GM10248 (cell line): ENCODE data around the gene SARNP.

Experiments used
- CTCF ChIA-PET: fragments of 300-600 bp; sonication (Branson Sonifier 250); formaldehyde crosslinking; extraction: SDS; loops from one replicate; lab custom pipeline; 2021; ENCODE audit warnings: antibody characterized with exemption; lab: Yijun Ruan, JAX
- POLR2A ChIA-PET: fragments of 350-650 bp; sonication (Branson Sonifier 250); formaldehyde crosslinking; extraction: SDS; loops from one replicate; lab custom pipeline; 2020; ENCODE audit warnings: antibody characterized with exemption; lab: Yijun Ruan, JAX
- DNase-seq: peaks from one replicate; pipeline ENCODE4 v3.0.0; 2012; ENCODE audit errors: extremely low spot score
- CTCF ChIP-seq: IDR thresholded peaks from 2 replicates; pipeline ENCODE4 v1.5.1; 2012; ENCODE audit warnings: mild to moderate bottlenecking, low read depth; ENCODE audit errors: extremely low read depth, missing control alignments, control extremely low read depth

SARNP gene

GRCh38 chr12:55719371-55719770 lies 98.2 kb downstream of the SARNP start:
- TF ChIP-seq CTCF = no peak
- ChIA-PET CTCF (interaction anchor here (1.0 to 7.8 kb wide), 5 partner anchors 10 to 254 kb away, joined by 3 to 73 read pairs (median 12); partner anchors contain the start of genes CD63 and RAB5B), POLR2A (no interaction called here)
- no peak for DNase-seq

DNA sequence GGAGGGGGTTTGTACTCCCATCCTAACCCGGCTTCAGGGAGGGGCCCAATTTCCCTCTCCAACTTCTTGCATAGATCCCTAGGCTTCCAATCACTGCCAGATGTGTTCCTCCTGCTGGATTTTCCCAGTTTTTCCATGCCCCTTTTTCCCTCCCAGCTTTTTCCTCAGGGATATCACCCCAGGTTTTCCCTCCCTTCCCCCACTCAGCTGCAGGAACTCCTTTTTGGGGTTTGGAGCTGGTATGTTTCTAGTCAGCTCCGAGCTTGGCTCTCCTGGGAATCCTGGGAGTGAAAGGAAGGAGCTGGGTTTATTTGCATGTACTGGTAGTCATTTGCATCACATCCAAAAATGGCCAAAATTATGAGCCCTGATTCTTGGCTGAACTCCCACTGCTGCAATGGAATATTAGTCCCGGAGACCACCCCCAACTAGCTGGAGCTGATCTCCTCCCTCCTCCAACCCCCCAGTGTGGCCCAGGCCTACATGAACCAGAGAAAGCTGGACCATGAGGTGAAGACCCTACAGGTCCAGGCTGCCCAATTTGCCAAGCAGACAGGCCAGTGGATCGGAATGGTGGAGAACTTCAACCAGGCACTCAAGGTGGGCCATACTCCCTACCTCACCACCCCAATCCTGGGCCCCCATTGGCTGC lies 98.8 kb downstream of the SARNP start:
- ChIA-PET CTCF (interaction anchor here (0.9 to 7.8 kb wide), 5 partner anchors 11 to 255 kb away, joined by 3 to 73 read pairs (median 15); partner anchors contain the start of genes CD63 and RAB5B), POLR2A (no interaction called here)
- no peak for DNase-seq
- TF ChIP-seq CTCF = no peak

DNA sequence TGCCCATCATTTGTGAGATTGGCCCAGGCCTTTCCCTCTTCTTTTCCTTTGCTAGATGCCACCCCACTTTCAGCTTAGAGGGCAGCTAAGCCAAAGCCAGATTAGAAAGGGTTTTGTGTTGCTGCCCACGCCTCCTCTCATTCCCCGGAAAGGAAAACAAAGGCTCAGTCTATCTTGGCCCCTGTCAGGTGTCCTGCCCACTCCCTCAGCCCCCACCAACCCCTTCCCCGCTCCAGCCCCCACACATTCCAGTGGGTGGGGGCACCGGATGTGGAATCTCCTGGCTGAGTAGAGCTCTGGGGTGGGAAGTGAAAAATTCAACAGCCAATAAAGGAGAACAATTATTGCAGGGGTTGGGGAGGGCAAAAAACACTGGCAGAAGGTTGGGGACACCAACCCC lies 99.5 kb downstream of the SARNP start:
- ChIA-PET CTCF (interaction anchor here (0.9 to 7.8 kb wide), 6 partner anchors 12 to 73 kb away, joined by 3 to 73 read pairs (median 18); partner anchors contain the start of gene CD63), POLR2A (no interaction called here)
- DNase-seq = no peak
- no peak for TF ChIP-seq CTCF

GRCh38 chr12:55717011-55718007 lies 100.2 kb downstream of the SARNP start:
- ChIA-PET CTCF (interaction anchor here (1.0 to 4.3 kb wide), 6 partner anchors 12 to 401 kb away, joined by 3 to 27 read pairs (median 11); partner anchors contain the start of genes CD63 and ZC3H10), POLR2A (interaction anchor here (0.5 kb wide), 1 partner anchor 459 kb away, joined by 3 read pairs; no protein-coding TSS in a partner anchor)
- no peak for TF ChIP-seq CTCF
- DNase-seq = no peak

DNA sequence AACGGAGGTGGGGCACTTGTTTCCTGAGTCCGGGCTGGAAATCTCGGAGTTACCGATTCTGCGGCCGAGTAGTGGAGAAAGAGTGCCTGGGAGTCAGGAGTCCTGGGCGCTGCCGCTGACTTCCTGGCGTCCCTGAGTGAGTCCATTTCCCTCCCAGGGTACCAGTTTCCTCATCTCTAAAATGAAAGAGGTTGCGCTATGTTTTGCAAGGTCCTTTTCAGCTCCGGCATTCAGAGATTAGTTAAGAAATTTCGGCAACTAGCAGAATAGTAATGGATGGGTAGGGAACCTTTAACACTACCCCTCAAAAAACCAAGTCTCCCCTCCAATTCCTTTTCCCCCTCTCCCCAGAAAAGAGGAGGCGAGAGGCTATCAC lies 101.0 kb downstream of the SARNP start:
- no peak for TF ChIP-seq CTCF
- CTCF ChIA-PET = interaction anchor here (0.8 to 4.3 kb wide), 8 partner anchors 8 to 402 kb away, joined by 3 to 27 read pairs (median 8); partner anchors contain the start of genes CD63 and ZC3H10
- DNase-seq = no peak

More for the DNA sequence above, 101.0 kb downstream of the SARNP start:
- POLR2A ChIA-PET = interaction anchor here (0.5 kb wide), 1 partner anchor 459 kb away, joined by 3 read pairs; no protein-coding TSS in a partner anchor
